HL-60/S4 treated with phorbol 12-myristate 13-acetate at 8.2 ng/mL for 4 days and 3 days (cell line): ENCODE data around the gene OR4C3.
"Not testable (repeated sequence)": the region's sequence is repeated elsewhere in the genome, so short reads cannot be mapped to it uniquely, and the experiment has no call there.

Experiments used
- in situ Hi-C: fragments of 300-500 bp; cut with MboI; formaldehyde crosslinking; loops from 2 replicates; pipeline ENCODE4 v1.15.0; 2022; ENCODE audit warnings: low sequenced_read_pairs

The OR4C3 gene

DNA sequence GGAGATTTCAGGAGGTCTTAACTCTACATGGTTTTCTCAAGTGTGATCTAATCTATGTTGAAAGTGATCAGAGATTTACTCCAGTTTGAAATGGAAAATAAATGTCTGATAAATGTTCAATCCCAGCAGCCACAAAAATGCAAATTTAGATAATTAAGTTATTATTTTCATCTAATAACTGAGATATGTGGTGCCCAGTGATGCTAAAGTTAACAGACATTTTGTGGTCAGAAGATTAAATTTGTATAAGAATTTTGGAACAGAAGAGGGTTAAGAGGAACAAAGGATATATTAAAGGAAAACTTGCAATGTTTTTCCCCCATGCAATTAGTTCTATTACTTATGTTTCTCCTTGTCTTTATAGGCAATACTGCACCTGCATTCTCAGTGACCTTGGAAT, at the start of gene OR4C3:
Gene OR4C3 (plus strand): TSS at position 301 of the 400 bp plus-strand sequence. CDS start 102 bp downstream, outside the sequence.
- in situ Hi-C loops, result not testable (repeated sequence)

DNA sequence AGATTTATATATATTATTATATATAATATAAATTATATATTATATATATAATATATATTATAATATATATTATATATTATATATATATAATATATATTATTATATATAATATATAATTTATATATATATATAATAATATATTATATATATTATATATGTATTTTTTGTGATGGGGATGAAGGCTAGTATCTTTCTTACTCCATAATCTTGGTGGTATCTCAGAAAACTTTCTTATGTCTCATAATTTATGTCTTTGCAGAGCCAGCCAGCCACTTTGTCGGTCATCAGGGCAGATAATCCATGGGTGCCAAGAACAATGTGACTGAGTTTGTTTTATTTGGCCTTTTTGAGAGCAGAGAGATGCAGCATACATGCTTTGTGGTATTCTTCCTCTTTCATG, 18.8 kb upstream of the OR4C3 start, which contains the start of gene OR4S1:
Gene OR4S1 (plus strand): TSS at position 301 of the 400 bp plus-strand sequence. CDS start 0 bp downstream, at position 301.
- in situ Hi-C loops, result no loop called here

- in situ Hi-C loops, result no loop called here
Observed at GRCh38 chr11:48307760-48308386, 16.8 kb upstream of the OR4C3 start.

- in situ Hi-C loops, result not testable (repeated sequence)
Observed at GRCh38 chr11:48313590-48313989, 11.1 kb upstream of the OR4C3 start.

DNA sequence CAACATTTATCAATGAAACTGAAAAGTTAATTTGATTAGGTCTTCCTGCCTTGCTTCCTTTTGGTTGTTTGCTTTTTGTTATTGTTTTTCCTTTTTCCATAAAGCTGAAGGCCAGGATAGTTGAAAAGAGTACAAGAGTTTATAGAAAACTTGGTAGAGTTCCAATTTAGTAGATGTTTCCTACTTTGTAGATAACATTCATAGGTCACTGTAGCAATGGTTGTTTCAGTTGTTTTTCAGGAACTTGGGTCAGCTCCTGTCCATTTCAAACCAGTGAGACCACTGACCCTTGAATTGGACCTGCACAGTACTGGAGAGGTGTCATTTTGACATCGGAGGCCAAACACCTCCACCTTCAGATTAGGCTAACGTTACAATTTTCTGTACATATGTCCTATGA, 4.9 kb upstream of the OR4C3 start:
- in situ Hi-C loops, result not testable (repeated sequence)

- in situ Hi-C loops, result no loop called here
Observed at GRCh38 chr11:48341466-48341865, 16.7 kb downstream of the OR4C3 start.

DNA sequence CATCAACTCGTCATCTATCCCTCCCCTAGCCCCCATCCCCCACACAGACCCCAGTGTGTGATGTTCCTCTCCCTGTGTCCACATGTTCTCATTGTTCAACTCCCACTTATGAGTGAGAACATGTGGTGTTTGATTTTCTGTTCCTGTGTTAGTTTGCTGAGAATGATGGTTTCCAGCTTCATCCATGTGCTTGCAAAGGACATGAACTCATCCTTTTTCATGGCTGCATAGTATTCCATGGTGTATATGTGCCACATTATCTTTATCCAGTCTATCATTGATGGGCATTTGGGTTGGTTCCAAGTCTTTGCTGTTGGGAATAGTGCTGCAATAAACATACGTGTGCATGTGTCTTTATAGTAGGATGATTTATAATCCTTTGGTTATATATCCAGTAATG, 17.8 kb downstream of the OR4C3 start:
- in situ Hi-C loops, result not testable (repeated sequence)

DNA sequence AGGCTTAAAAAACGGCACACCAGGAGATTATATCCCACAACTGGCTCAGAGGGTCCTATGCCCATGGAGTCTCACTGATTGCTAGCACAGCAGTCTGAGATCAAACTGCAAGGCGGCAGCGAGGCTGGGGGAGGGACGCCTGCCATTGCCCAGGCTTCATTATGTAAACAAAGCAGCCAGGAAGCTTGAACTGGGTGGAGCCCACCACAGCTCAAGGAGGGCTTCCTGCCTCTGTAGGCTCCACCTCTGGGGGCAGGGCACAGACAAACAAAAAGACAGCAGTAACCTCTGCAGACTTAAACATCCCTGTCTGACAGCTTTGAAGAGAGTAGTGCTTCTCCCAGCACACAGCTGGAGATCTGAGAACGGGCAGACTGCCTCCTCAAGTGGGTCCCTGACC, 21.6 kb downstream of the OR4C3 start:
- in situ Hi-C loops, result not testable (repeated sequence)

GRCh38 chr11:48354013-48354412, 29.3 kb downstream of the OR4C3 start:
- in situ Hi-C loops, result no loop called here

GRCh38 chr11:48354677-48355076, 30.0 kb downstream of the OR4C3 start:
- in situ Hi-C loops, result no loop called here

DNA sequence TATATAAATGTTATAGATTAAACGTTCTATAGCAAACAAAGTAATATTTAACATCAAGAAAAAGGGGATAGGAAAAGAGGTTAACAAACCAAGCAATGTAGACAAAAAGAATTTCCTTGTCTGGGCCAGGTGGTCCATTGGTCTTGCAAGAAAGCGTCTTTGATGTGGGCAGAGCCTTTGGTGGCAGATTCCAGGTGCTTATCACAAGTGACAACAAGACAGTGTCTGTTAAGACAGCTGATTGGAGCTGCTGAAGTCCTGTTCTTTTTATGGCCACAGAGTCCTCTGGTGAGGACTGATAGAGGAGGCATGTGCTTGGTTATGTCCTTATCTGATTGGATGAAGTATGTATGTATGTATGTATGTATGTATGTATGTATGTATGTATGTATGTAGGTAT, 36.6 kb downstream of the OR4C3 start:
- in situ Hi-C loops, result not testable (repeated sequence)

DNA sequence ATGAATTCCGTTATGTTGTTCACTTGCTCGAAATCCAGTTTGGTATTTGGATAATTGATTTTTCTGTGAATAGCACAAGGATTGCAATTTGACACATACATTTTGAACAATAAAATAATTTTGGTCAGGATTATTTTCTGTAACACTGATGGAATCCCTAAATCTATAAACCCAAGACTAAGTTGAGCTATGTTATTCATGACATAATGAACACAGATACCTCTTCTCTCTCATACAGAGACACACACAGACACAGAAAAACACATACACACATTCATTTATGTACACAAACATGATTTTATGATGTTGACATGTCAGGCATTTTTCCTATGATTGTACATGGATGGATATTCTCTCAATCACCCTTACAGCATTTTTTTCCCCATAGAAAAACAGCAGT, 41.6 kb downstream of the OR4C3 start, which contains the start of gene OR4C5:
Gene OR4C5 (minus strand): TSS at position 101 of the 400 bp plus-strand sequence. CDS start 0 bp downstream, at position 101.
- in situ Hi-C loops, result no loop called here
